GM20431 (cell line): ENCODE data around the gene SCAF8.
"Not testable (repeated sequence)": the region's sequence is repeated elsewhere in the genome, so short reads cannot be mapped to it uniquely, and the experiment has no call there.

Experiments
- in situ Hi-C: fragments of 300-500 bp; cut with MseI, MboI; formaldehyde crosslinking; loops from one replicate; pipeline ENCODE4 v1.15.0; 2020; ENCODE audit warnings: low sequenced_read_pairs; ENCODE audit not compliant: unreplicated experiment

Gene SCAF8, protein sequence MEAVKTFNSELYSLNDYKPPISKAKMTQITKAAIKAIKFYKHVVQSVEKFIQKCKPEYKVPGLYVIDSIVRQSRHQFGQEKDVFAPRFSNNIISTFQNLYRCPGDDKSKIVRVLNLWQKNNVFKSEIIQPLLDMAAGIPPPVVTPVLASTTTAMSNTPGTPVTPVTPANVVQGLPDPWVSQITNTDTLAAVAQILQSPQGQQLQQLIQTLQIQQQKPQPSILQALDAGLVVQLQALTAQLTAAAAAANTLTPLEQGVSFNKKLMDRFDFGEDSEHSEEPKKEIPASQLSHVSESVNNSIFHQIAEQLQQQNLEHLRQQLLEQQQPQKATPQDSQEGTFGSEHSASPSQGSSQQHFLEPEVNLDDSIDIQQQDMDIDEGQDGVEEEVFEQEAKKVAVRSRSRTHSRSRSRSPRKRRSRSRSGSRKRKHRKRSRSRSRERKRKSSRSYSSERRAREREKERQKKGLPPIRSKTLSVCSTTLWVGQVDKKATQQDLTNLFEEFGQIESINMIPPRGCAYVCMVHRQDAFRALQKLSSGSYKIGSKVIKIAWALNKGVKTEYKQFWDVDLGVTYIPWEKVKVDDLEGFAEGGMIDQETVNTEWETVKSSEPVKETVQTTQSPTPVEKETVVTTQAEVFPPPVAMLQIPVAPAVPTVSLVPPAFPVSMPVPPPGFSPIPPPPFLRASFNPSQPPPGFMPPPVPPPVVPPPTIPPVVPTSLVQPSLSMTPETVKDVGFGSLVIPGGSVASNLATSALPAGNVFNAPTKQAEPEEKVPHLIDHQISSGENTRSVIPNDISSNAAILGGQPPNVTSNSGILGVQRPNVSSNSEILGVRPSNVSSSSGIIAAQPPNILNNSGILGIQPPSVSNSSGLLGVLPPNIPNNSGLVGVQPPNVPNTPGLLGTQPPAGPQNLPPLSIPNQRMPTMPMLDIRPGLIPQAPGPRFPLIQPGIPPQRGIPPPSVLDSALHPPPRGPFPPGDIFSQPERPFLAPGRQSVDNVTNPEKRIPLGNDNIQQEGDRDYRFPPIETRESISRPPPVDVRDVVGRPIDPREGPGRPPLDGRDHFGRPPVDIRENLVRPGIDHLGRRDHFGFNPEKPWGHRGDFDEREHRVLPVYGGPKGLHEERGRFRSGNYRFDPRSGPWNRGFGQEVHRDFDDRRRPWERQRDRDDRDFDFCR (N-terminal part only)

DNA sequence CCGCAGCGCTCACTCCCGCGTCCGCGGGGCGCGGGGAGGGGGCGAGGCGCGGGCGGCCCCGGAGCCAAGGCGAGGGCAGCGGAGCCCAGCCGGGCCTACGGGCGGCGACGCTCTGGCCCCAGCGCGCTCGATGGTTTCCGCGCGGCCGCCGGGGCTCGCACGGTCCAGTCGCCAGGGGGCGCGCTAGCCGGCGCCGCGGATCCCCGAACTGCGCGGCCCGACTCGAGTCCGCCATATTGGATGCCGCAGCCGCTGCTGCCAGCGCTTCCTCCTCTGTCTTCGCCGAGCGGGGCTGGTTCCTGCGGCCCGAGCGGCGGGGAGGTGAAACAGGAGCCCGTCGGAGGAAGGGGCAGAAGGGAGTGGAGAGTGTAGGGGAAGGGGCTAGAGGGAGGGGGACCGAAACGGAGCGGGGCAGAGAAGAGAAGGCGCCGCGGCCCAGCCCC lies at the start of gene SCAF8:
TSS of gene SCAF8 (plus strand) at position 234 of the 443 bp plus-strand sequence. CDS start 485 bp downstream, outside the sequence.
- in situ Hi-C loops = no loop called here

DNA sequence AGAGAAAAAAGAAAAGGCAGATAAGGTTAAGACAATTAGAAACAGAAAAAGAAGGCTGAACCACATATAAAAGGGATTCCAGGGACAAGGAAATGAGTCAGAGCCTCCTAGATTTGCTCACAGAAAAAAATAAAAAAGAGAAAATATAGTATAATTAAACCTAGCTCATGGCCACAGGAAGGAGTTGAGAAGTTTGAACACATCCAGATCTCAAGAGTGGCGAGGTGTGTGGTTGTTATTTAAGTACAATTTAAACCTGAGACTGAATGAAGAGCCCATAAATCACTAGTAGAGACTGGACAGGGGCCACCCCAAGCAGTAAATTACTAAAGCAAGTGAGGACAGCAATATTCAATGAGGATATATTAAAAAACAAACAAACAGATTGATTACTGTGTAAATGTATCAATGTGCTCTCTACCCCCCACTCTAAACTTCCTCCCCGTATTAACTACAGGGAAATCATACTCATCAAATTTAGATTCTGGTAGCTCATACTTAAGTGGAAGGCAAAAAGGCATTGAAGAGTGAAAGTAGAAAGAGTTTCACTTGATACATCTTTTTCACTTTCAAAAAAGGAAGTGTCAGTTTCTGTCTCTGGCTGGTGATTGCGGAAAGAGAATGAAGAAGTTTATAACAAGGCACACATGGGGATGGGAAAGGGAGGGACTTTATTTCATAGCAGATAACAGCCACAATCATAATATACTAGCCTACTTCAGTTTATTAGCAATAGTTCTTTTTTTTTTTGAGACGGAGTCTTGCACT lies 49.3 kb upstream of the SCAF8 start:
- in situ Hi-C loops = loop anchor here (25.0 kb wide), 2 partner anchors 128 to 478 kb away; no protein-coding TSS in a partner anchor

DNA sequence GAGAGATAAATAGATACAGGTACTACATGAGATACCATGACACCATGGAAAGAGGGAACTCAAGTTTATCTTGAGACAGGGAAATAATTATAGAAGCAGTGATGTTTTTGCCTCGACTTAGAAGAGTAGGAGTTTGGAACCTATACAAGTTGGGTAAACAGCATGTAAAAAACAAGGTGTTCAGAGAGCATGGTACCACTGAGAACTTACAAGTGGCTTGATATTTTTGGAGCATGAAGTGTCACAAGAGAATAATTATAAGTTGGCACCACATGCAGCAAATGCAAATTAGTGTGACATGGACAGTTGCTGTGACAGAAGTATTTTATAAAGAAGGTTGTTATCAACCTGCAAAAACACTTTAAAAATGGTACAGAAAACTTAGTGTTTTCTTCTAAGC lies 47.1 kb upstream of the SCAF8 start:
- in situ Hi-C loops = loop anchor here (25.0 kb wide), 2 partner anchors 126 to 476 kb away; no protein-coding TSS in a partner anchor

DNA sequence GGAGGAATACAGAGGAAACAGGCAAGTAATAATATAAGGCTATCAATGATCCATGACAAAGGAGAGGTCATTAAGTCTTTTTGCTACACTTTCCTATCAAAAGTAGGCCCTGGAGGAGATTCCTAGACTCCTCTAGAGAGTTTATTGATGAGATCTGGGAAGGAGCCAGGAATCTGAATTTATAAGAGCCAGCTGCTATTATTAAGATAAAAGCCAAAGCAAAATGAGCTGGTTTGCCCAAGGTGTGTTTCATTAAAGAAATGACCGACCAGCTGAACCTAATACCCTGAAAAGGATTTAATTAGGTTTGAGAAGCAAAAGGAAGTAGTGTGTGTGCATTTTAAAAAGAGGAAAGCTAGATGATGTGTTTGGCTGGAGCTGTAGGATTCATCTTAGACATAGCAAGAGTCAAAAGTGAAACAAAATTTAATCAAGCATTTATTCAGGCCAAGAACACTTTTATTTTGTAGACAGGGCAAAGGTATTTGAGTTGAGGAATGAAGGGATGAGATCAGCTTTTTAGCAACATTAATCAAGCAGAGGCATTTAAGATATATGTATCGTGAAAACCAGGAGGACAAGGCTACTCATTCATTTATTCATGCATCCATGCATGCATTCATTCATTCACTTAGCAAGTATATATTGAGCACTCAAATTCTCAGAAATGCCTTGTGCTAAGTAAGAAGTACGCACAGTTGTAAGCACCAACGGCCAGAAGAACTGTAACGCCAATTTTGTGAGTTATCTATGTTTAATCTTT lies 43.5 kb upstream of the SCAF8 start:
- in situ Hi-C loops = loop anchor here (25.0 kb wide), 2 partner anchors 123 to 473 kb away; no protein-coding TSS in a partner anchor

DNA sequence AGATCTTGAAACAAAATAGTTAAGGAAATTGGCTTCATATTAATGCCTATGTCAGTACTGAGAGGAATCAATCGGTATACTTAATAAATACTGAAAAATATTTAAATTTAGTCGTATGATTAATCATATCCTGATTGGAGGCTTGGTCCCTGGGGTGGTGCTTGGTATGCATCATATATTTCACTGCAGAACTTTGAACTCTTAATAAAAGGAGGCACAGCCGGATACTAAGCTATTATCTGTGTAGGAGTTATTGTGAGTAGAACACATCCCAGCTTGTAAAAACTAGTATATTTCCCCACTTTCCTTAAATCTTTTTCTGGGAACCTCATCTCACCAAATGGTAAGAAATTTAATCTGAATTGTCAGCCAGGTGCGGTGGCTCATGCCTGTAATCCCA lies 42.4 kb upstream of the SCAF8 start:
- in situ Hi-C loops = loop anchor here (25.0 kb wide), 2 partner anchors 121 to 471 kb away; no protein-coding TSS in a partner anchor

DNA sequence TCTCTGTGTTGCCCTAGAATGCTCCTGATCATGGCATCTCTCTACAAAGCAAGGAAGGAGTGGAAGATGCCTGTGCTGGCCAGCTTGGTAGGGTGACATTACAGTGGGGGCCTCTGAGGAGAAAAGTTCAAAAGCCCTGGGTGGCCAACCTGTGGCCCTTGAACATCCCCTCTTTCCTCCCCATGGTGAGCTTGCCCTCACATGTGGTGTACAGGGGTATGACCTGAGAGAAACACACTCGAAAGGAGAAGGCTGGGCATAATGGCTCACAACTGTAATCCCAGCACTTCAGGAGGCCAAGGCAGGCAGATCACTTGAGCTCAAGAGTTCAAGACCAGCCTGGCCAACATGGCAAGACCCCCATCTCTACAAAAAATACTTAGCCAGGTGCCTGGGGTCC lies 36.6 kb upstream of the SCAF8 start:
- in situ Hi-C loops = loop anchor here (25.0 kb wide), 2 partner anchors 116 to 466 kb away; no protein-coding TSS in a partner anchor

DNA sequence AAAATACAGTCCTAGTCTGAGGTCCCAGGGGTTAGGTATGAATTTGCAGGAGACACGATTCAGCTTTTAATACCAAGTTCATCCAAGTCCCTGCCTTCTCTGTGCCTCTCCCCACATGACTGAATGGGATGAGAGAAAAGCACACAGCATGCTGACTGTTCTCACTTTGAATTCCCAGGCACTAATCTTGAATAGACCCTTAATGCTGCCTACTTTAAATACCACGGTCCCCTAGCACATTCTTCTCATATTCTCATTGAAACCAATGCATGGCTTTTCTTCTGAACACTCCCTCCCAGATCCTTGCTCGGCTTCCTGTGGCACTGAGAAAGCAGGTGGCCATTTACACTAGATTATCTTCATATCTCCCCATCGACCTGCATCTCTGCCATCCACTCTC lies 30.1 kb upstream of the SCAF8 start:
- in situ Hi-C loops = no loop called here

DNA sequence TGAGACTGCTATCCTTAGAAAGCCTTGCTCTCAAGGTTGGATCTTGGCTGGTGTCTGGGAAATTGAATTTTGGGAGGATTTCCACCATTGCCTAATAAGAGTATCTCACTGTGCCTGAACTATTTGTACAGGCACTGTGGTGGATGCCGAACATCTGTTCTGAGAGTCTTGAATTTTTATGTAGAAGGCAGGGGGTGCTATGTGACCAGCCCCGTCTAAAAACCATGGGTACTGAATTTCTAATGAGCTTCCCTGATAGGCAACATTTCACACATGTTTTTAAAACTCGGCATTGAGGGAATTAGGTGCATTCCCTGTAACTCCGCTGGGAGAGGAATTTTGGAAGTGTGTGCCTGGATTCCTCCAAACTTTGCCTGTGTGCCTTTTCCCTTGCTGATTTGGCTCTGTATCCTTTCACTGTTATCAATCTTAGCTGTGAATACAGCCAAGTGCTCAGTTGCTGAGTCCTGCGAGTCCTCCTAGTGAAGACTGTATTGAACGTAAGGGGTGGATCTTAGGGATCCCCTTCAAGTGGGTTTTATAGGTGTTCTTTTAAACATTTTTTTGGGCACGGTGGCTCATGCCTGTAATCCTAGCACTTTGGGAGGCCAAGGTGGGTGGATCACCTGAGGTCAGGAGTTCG lies 27.6 kb upstream of the SCAF8 start:
- in situ Hi-C loops = no loop called here

DNA sequence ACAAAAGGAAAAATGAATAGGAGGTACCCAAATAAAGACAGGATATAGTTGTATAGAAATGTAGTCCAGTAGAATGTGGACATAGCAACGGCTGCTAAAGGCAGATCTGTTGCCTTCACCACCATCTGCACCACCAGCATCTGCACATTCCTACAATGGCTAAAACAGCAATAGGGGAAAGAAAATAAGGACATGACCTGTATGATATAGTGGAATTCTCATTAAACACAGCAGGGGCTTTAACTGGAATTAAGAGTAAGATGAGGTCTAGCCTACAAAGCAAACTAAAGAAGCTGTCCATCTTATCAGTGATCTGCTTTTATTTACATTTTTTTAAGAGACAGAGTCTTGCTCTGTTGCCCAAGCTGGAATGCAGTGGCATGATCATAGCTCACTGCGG lies 26.8 kb upstream of the SCAF8 start:
- in situ Hi-C loops = no loop called here

DNA sequence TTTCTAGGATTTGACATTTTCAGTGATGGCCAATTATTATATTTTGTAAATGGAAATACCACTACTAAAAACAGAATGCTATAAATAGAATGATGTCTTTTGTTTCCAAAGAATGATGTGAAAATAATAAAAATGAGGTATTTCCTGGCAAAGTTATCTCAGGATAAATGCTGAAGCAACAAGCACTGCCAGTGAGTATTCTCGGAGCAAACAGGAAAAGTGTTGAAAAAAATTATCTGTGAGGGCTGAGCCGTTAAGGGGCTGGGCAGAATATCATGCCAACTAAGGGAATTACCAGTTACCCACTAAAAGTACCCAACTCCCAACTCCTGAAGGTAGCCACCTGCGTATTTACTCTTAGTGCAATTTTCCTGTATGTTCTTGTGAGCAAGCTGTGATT lies 23.6 kb upstream of the SCAF8 start:
- in situ Hi-C loops = no loop called here

DNA sequence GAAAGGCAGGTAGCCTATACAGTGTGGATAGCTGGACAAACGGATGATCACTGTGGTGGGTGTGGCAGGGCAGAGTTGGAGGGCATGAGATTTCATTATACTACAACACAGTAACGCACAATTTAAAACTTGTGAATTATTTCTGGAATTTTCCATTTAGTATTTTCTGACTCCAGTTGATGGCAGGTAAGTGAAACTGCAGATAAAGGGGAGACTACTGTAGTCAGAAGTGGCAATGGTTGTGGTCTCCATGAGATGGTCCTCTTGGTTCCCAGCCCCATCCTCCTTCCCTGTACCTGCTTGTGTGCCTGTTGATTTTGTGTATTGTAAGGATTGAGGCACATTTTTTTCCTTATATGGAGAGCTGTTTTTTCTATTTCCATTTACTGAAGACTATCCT lies 22.5 kb upstream of the SCAF8 start:
- in situ Hi-C loops = no loop called here

DNA sequence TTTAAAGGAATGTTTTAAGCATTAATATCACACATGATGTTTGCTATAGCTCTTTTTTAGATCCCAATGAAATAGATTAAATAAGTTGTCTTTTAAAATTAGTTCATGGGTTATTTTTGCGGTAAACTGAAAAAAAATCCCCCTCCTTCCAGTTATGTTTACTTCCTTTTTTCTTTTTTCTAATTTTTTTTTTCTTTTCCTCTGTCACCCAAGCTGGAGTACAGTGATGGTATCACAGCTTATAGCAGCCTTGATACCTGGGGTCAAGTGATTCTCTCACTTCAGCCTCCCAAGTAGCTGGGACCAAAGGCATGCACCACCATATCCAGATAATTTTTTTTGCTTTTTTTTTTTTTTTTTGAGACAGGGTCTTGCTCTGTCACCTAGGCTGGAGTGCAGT lies 17.8 kb upstream of the SCAF8 start:
- in situ Hi-C loops = no loop called here

DNA sequence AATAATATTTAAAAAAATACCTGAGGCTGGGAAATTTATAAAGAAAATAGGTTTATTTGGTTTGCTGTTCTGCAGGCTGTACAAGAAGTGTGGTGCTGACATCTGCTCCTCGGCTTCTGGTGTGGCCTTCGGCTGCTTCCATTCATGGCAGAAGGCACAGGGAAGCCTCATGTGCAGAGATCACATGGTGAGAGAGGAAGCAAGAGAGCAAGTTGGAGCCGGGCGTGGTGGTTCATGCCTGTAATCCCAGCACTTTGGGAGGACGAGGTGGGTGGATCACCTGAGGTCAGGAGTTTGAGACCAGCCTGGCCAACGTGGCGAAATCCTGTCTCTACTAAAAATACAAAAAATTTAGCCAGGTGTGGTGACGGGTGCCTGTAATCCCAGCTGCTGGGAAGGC lies 16.9 kb upstream of the SCAF8 start:
- in situ Hi-C loops = not testable (repeated sequence)

DNA sequence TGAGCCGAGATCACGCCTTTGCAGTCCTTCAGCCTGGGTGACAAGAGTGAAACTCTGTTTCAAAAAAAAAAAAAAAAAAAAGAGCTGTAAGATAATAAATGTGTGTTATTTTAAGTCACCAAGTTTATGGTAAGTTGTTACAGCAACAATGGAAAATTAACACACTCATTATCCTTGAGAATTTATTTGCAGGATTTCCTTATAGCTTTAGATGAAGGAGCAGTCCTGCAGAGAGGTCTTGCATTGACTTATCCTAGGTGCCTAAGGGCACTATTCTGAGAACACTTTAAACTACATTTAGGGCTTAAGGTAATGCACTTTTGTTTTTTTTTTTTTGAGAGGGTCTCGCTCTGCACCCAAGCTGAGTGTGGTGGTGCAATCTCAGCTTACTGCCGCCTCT lies 13.8 kb upstream of the SCAF8 start:
- in situ Hi-C loops = no loop called here

DNA sequence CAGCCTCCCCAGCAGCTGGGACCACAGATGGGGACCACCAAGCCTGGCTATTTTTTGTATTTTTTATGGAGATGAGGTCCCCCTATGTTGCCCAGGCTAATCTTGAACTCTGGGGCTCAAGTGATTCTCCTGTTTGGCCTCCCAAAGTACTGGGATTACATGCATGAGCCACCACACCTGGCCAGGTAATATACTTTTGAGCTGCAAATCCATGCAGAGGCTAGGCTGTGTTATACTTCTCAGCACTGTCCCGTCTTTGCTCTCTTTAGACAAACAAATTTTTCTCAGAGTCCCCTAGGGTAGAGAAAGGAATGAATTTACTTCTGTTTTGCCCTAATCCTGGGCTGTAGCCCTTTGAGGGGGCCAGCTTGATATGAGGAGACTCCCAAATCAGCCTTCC lies 13.4 kb upstream of the SCAF8 start:
- in situ Hi-C loops = no loop called here

DNA sequence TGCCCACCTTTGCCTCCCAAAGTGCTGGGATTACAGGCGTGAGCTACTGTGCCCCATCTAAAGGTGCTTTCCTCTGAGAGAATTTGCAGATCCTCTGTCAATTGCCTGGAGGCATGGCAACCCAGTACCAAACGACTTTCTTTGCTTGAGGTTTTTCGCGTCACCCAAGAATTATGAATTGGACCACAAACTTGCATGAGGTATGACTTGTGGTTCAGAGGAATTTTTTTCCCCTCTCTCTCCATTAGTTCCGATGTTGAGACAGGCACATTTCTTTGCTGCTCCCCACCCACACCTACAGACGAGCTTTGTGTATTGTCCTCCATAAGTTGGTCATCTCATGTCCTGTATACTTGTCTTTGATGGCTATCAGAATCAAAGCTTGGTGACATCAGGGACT lies 11.8 kb upstream of the SCAF8 start:
- in situ Hi-C loops = no loop called here

DNA sequence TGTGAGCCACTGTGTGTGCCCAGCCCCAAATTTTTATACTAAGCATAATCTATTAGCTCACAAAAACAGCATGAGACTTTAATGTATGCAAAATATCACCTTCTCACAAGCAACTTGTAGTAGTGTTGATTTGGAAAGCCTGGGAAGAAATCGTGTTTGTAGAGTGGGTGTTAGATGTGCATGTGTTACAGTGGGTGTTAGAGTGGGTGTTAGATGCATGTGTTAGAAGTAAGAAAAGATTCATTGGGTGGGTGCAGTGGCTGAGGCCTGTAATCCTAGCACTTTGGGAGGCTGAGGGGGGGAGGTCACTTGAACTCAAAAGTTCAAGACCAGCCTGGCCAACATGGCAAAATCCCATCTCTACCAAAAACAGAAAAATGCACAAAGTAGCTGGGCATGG lies 6.3 kb upstream of the SCAF8 start:
- in situ Hi-C loops = no loop called here
